ENCODE measurements around the gene RNU1-1.
A peak's percentile ranks its signal among the peaks of the same experiment; 100 is the strongest.
"Not testable (repeated sequence)": the region's sequence is repeated elsewhere in the genome, so short reads cannot be mapped to it uniquely, and the experiment has no call there.

Gene RNU1-1

GRCh38 chr1:16514107-16515055, at the start of gene RNU1-1:
Gene RNU1-1, minus strand, starts transcription at chr1:16514285.
- peak; percentile 77 for DNase-seq

DNA sequence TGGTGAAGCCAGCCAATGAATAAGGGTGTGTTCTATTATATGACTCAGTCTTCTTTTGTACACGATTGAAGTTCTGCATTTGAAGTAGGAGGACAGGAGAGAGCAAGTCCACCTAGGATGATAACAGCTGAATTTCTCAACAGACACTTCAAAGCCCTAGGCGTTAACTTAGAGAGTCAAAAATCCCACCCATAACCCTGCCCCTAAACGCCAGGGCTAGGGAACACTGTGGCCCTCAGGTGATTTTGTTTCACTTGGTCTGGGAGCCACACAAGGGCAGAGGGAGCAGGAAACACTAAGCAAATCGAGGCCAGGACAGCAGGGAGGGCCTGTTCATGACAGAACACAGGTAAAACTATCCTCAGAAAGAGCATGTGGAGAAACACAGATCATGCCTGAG, 47.0 kb upstream of the RNU1-1 start:
- DNase-seq, result not testable (repeated sequence)

DNA sequence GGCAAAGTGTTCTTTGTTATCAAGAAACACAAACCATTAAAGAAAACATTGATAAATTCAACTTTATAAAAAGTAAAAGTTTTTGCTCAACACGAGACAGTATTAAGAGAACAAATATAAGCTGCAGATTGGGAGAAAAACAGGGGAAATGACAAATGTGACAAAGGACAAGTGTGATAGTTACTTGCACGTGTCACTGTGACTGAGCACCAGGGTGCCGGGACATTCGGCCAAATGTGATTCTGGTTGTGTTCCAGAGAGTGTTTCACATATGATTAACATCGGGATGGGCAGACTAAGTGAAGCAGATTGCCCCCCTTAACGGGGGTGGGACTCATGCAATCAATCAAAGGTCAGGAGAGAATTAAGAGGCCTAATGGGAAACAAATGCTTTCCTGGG, 46.4 kb upstream of the RNU1-1 start:
- DNase-seq, result not testable (repeated sequence)

DNA sequence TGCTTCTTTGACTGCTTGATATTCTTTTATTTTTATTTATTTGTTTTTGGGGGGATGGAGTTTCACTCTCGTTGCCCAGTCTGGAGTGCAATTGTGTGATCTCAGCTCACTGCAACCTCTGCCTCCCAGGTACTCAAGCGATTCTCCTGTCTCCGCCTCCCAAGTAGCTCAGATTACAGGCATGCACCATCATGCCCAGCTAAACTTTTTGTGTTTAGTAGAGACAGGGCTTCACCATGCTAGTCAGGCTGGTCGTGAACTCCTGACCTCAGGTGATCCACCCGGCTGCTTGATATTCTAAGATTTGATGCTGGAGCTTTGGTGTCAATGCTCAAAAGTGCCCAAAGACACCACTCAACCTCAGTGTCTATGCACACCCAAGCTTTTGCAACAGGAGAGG, 45.6 kb upstream of the RNU1-1 start:
- DNase-seq, result not testable (repeated sequence)

DNA sequence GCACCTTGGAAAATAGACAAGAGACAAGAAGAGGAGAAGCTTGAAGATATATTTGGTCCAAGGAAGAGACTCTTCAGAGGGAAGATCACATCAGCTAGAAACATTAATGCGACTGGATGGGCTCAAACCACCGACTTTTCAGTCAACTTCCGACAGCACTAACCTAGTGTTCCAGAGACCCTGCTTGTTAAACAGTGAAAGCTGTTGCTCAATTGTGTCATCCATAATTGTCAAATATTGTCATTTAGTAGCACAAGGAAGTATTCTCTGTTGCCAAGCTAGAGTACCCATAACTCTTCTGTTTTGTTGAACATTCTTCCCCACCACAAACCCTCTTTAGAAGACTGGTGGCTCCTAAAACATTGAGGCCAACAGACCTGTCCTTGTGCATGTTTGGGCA, 42.9 kb upstream of the RNU1-1 start:
- DNase-seq, result not testable (repeated sequence)

- DNase-seq, result not testable (repeated sequence)
These were observed 39.2 kb upstream of the RNU1-1 start for GRCh38 chr1:16553244-16553643.

DNA sequence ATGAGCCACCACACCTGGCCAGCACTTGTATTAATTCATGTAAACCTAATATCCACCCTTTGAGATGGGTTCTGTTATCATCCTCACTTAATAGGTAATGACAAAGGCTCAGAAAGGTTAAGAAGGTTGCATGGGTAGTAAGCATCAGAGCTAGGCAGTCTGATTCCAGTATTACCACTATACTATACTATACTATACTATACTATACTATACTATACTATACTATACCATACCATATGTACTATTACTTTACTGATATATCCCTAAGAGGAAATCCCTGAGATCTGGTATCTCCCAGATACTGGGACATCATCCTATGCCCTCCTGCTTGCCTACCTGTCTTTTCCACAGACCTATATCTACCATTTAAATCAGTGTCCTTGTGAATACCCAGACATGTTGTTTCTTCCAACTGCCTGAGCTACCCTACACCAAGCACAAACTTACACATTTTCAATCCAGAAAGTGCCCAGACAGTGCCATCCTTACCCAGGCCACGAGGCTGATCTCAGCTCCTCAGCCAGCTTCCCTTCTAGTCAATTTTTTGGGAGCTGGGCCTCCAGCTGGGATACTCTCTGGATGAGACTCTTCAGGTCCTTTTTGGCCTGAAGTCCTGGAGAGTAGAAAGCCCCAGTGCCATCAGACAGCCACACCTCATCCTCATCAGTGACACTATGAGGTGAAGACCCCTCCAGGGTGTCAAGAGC, 36.3 kb upstream of the RNU1-1 start:
- not testable (repeated sequence) for DNase-seq

- DNase-seq, result not testable (repeated sequence)
These were observed 35.5 kb upstream of the RNU1-1 start for GRCh38 chr1:16549545-16549944.

DNA sequence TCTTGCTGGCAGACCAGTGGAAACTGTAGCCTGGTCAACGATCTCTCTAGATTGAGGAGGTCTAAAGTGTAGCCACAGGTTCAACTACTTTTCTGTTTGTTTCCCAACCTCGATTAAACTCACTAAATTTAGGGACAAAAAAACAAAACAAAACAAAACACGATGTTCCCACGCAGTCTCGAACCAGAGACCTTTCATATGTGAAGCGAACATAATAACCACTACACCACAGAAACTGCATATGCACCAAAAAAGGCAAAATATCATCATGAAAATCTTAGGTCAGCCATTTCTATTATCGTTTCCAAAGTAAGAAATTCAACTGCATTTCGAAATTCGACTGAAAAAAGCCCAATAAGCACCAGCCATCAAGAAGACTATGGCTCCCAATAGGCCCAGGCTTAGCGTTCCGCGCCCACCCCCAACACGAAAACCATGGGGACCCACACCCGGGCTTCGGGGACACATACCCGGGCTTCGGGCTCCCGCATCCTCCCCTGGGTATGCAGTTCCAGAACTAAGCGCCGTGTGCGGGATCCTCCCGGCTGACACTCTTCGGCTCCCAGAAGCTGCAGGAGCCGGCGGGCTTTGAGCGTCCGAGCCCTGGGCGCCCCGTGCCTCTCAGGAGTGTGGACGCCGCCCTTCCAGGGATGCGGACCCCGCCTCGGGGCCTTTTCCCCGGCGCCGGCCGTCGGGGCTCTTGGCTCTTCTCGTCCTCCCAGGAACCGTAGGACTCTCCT, 33.6 kb upstream of the RNU1-1 start:
- not testable (repeated sequence) for DNase-seq

DNA sequence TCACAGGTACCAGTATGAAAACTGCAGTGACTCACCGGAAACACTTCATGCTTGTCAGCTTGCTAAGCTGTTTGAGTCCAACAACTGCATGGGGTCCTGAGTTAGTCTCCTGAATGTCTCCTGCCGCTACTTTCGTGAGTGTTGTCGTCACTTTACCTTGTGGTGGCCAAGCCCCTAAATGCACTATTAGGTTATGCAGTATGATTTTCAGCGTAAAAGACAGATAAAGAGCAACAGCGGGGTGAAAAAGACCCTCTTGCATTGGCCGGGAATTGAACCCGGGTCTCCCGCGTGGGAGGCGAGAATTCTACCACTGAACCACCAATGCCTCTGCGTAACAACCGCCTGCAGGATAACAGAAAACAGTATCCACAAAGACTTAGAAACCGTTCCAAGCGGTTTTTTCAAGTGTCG, 31.6 kb upstream of the RNU1-1 start:
- not testable (repeated sequence) for DNase-seq

GRCh38 chr1:16540421-16540893, 26.4 kb upstream of the RNU1-1 start:
- DNase-seq, result not testable (repeated sequence)

GRCh38 chr1:16537528-16537927, 23.4 kb upstream of the RNU1-1 start:
- DNase-seq, result not testable (repeated sequence)

DNA sequence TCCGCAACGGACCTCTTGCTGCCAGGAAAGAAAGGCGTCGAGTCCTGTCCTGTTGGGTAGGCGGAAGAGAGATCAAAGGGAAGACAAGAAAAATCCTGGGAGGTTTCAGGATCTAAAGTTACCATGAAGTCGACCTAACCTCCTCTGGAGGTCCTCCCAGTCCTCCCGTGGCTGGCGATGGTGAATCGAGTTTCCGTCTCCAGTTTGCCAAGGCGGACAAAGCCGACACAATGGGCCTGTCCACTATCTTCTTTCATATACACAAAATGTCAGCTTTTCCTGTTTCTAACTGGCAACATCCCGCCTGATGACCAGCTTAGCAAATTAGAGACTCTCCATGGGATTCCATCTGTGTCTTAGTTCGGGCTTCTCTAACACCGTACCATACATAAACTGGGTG, 22.7 kb upstream of the RNU1-1 start:
- not testable (repeated sequence) for DNase-seq

GRCh38 chr1:16535898-16536297, 21.8 kb upstream of the RNU1-1 start:
- DNase-seq, result not testable (repeated sequence)

DNA sequence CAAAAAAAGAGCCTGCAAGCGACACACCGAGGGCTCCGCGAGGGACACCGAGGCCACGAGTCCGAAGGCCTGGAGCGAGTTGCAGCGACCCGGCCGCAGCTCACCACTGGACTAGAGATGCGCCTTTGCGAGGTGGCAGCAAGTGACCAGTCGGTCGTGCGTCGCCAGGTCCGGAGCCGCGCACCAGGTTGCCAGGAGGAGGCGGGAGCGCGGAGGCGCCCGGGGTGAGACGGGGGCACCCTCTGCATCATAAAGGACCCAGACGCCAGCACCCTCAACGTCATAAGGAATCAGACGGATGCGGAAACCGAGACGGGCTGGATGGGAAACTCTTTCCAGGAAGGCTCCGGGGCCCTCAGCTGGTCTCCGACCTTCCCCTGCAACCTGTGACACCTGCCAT, 21.4 kb upstream of the RNU1-1 start:
- not testable (repeated sequence) for DNase-seq

DNA sequence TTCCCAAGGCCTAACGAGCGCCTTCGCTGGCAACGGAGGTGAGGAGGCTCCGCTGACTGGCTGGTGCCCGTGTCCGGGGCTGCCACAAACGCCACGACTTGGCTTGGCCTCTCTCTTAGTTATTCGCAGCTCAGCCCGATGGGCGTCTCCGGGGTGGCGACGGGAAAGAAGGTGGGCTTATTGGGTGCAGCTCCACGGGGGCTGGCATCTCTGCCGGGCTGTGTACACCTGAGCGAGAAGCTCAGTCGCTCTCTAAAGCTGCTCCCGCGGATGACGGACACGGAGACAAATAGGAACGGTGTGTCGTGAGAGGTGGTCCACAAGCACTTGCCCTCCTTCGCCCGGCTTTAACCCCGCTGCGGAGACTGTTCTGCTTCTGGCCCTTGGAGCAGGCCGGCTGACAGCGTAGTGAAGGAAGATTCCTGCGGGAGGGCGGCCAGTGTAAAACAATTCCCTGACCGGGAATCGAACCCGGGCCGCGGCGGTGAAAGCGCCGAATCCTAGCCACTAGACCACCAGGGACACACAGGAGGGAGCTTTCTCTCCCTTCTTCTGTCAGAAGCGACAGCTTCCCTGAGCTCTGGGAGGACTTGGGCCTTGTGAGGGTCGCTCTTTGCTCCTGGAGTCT, 20.9 kb upstream of the RNU1-1 start:
- not testable (repeated sequence) for DNase-seq

- DNase-seq, result not testable (repeated sequence)
These were observed 20.2 kb upstream of the RNU1-1 start for GRCh38 chr1:16534239-16534828.

GRCh38 chr1:16532235-16532991, 18.3 kb upstream of the RNU1-1 start:
- not testable (repeated sequence) for DNase-seq

- not testable (repeated sequence) for DNase-seq
These were observed 14.3 kb upstream of the RNU1-1 start for GRCh38 chr1:16528338-16528737.

DNA sequence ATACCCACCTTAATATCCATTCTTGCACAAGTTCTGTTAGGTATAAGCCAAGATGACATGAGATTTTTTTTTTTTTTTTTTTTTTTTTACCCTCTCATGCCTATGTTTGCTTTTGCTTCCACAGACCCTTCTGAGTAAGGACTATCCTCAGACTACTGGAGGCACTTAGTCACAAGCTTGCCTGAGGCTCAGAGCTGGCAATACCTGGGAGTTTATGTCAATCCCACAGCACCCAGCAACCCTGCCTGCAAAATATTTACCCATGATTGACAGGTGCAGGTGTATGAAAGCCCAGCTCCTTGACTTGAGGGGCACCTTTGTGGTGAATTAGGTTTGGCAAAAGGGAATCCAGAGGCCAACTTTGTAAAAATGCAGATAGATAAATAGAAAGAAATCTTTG, 11.7 kb upstream of the RNU1-1 start:
- DNase-seq, result not testable (repeated sequence)

- not testable (repeated sequence) for DNase-seq
These were observed 7.6 kb upstream of the RNU1-1 start for GRCh38 chr1:16521679-16522078.

Measured in NCI-H1694 treated with DMSO at 0.1 percent for 48 hours (cell line).